Activated T-cell treated with anti-CD3 and anti-CD28 coated beads, Interleukin-2, amount 50 U/mL, for 48 hours (primary cell): ENCODE data around the gene RGL2.
"Not testable (repeated sequence)": the region's sequence is repeated elsewhere in the genome, so short reads cannot be mapped to it uniquely, and the experiment has no call there.

ENCODE experiments used
- DNase-seq, 2 experiments: peaks; one replicate each; pipeline ENCODE4 v3.0.0-alpha.2; 2020

The RGL2 gene

GRCh38 chr6:33292996-33293682 is 5.6 kb downstream of the RGL2 start:
- no peak for DNase-seq

GRCh38 chr6:33290459-33290858 is 8.3 kb downstream of the RGL2 start:
- DNase-seq, result no peak

GRCh38 chr6:33289784-33290315 is 8.9 kb downstream of the RGL2 start:
- DNase-seq, result no peak

GRCh38 chr6:33288921-33289783 is 9.6 kb downstream of the RGL2 start, which contains the start of the genes PFDN6 and WDR46:
PFDN6 (plus strand) TSS chr6:33289601; CDS start chr6:33289857, 256 bp downstream.
WDR46 (minus strand) TSS chr6:33289239; CDS start chr6:33289170, 69 bp downstream.
- peak; percentile 86 to 87 for DNase-seq

GRCh38 chr6:33288141-33288920 is 10.4 kb downstream of the RGL2 start:
- DNase-seq, result no peak

GRCh38 chr6:33286946-33287914 is 11.5 kb downstream of the RGL2 start:
- no peak for DNase-seq

- not testable (repeated sequence) for DNase-seq
These were observed 13.5 kb downstream of the RGL2 start for GRCh38 chr6:33285214-33285613.

- DNase-seq, result no peak
These were observed 18.2 kb downstream of the RGL2 start for GRCh38 chr6:33280539-33280938.

GRCh38 chr6:33279971-33280511 is 18.7 kb downstream of the RGL2 start:
- DNase-seq, result no peak

- no peak for DNase-seq
These were observed 19.5 kb downstream of the RGL2 start for GRCh38 chr6:33279257-33279695.

- DNase-seq, result no peak
These were observed 19.9 kb downstream of the RGL2 start for GRCh38 chr6:33278810-33279209.

GRCh38 chr6:33278392-33278741 is 20.4 kb downstream of the RGL2 start:
- DNase-seq, result no peak

GRCh38 chr6:33277663-33278391 is 20.9 kb downstream of the RGL2 start:
- DNase-seq, result peak; percentile 60

- DNase-seq, result peak; percentile 85 to 92
These were observed 21.7 kb downstream of the RGL2 start, which contains the start of gene B3GALT4 for GRCh38 chr6:33276864-33277662. B3GALT4 (plus strand) TSS chr6:33277123; CDS start chr6:33277420, 297 bp downstream.

- no peak for DNase-seq
These were observed 22.2 kb downstream of the RGL2 start for GRCh38 chr6:33276581-33276863.

GRCh38 chr6:33275795-33276580 is 22.8 kb downstream of the RGL2 start:
- DNase-seq, result peak in 1 of 2 experiments; percentile 50

GRCh38 chr6:33273924-33274902 is 24.5 kb downstream of the RGL2 start:
- DNase-seq, result peak in 1 of 2 experiments; percentile 41
